ENCODE results near the gene C2orf92. TPM values are rescaled to one million over a fixed set of nuclear protein-coding genes. Genes with fewer than 3 reads are reported as not detected.
A peak's percentile ranks its signal among the peaks of the same experiment; 100 is the strongest.

Gene C2orf92
- polyA plus RNA-seq, 3 donors: 7.9 TPM; not detected in 2

GRCh38 chr2:97741251-97741650 is 71.7 kb downstream of the C2orf92 start:
- peaks cover 3 to 10% of the 10 kb centered on the region in 2 donors for H3K36me3 ChIP-seq (replicated peaks in 1 of 2; ENCODE audit: control insufficient read depth in 1 of 2, insufficient read depth in 2 of 2, low read length in 2 of 2)
- Mint-ChIP-seq H3K27ac (no peak overlapping the region), H3K4me3 (no peak overlapping the region)

DNA sequence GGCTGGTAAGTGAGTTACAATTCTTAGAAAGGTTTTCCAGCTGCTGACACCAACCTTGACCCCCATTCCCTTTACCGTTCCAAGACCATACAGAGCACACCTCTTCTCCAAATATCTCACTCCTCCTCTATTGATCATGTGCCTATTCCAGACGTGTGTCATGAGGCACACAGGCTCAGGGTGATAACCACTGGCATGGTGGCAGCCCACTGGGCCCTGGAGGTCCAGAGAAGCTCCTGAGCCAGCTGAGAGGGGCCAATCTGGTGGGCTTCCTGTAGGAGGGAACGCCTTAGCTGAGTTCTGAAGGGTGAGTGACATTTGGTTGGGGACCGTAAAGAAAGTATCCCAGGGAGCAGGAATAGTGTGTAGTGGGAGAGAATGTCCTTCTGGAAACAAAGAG is 72.2 kb downstream of the C2orf92 start:
- Histone ChIP-seq H4K20me1 (ENCODE audit: insufficient read depth, low read length) (no peaks in the 10 kb centered on the region), H3K4me2 (replicated peaks; ENCODE audit: extremely low read depth, low read length, poor library complexity, severe bottlenecking) (no peak overlapping the region), H3K27me3 (ENCODE audit: control insufficient read depth in 2 of 2, insufficient read depth in 2 of 2, low read length in 2 of 2) (no peaks in the 10 kb centered on the region), H3K79me2 (ENCODE audit: insufficient read depth, low read length) (no peaks in the 10 kb centered on the region), H3K4me3 (replicated peaks in 1 of 3; ENCODE audit: low read depth in 2 of 3, low read length in 3 of 3) (no peak overlapping the region), H3K9me3 (replicated peaks in 1 of 2; ENCODE audit: control insufficient read depth in 1 of 2, insufficient read depth in 1 of 2, low read length in 2 of 2) (no peaks in the 10 kb centered on the region), H3K36me3 (replicated peaks in 1 of 2; ENCODE audit: control insufficient read depth in 1 of 2, insufficient read depth in 2 of 2, low read length in 2 of 2) (peaks cover 3 to 10% of the 10 kb centered on the region in 2 donors), H3K4me1 (ENCODE audit: control insufficient read depth in 1 of 2, insufficient read depth in 2 of 2, low read length in 2 of 2) (peaks cover 7% of the 10 kb centered on the region in 2 donors), H3K27ac (ENCODE audit: low read depth in 1 of 2, low read length in 2 of 2) (no peak overlapping the region), H2AFZ (ENCODE audit: insufficient read depth, low read depth, low read length, poor library complexity, severe bottlenecking) (no peak overlapping the region), H3K9ac (ENCODE audit: insufficient read depth, low read length, poor library complexity, severe bottlenecking) (no peak overlapping the region)
- Mint-ChIP-seq H3K27ac (peak overlapping the region in 1 of 7 donors; percentile 30), H3K36me3 (peaks cover 19 to 22% of the 10 kb centered on the region in 2 donors), H3K9me3 (peaks cover 0 to 3% (median 0%) of the 10 kb centered on the region in 7 donors), H3K4me1 (peaks cover 20% of the 10 kb centered on the region), H3K27me3 (ENCODE audit: low read depth in 3 of 3) (peaks cover 0 to 8% (median 7%) of the 10 kb centered on the region in 3 donors), H3K4me3 (no peak overlapping the region)
- 100% methylated on average over 2 of the region's 4 CpGs for WGBS (ENCODE audit: insufficient coverage)
- intact Hi-C loops (cut with micrococcal nuclease): loop anchor here in 1 of 2 donors (10.0 kb wide), 1 partner anchor 643 kb away; no protein-coding TSS in a partner anchor
- no peak for TF ChIP-seq CTCF (IDR thresholded peaks at IDR 0.05)
- no peak for DNase-seq

More at GRCh38 chr2:97741251-97741650, 71.7 kb downstream of the C2orf92 start:
- no peaks in the 10 kb centered on the region for H3K9me3 ChIP-seq (replicated peaks in 1 of 2; ENCODE audit: control insufficient read depth in 1 of 2, insufficient read depth in 1 of 2, low read length in 2 of 2)
- H3K4me3 ChIP-seq (replicated peaks in 1 of 3; ENCODE audit: low read depth in 2 of 3, low read length in 3 of 3): no peak overlapping the region
- Mint-ChIP-seq H3K9me3 (peaks cover 0 to 3% (median 0%) of the 10 kb centered on the region in 7 donors), H3K36me3 (peaks cover 15 to 17% of the 10 kb centered on the region in 2 donors), H3K27me3 (ENCODE audit: low read depth in 3 of 3) (peaks cover 0 to 8% (median 7%) of the 10 kb centered on the region in 3 donors), H3K4me1 (peaks cover 20% of the 10 kb centered on the region)
- no peak for DNase-seq
- no peak overlapping the region for H3K4me2 ChIP-seq (replicated peaks; ENCODE audit: extremely low read depth, low read length, poor library complexity, severe bottlenecking)
- no peaks in the 10 kb centered on the region for H4K20me1 ChIP-seq (ENCODE audit: insufficient read depth, low read length)
- H3K79me2 ChIP-seq (ENCODE audit: insufficient read depth, low read length): no peaks in the 10 kb centered on the region
- no peak for TF ChIP-seq CTCF (IDR thresholded peaks at IDR 0.05)
- no peaks in the 10 kb centered on the region for H3K27me3 ChIP-seq (ENCODE audit: control insufficient read depth in 2 of 2, insufficient read depth in 2 of 2, low read length in 2 of 2)
- intact Hi-C loops (cut with micrococcal nuclease): loop anchor here in 1 of 2 donors (10.0 kb wide), 1 partner anchor 644 kb away; no protein-coding TSS in a partner anchor
- H3K4me1 ChIP-seq (ENCODE audit: control insufficient read depth in 1 of 2, insufficient read depth in 2 of 2, low read length in 2 of 2): peaks cover 7% of the 10 kb centered on the region in 2 donors
- 97% methylated on average over 15 of the region's 20 CpGs for WGBS (ENCODE audit: insufficient coverage)
- no peak overlapping the region for H3K9ac ChIP-seq (ENCODE audit: insufficient read depth, low read length, poor library complexity, severe bottlenecking)
- no peak overlapping the region for H2AFZ ChIP-seq (ENCODE audit: insufficient read depth, low read depth, low read length, poor library complexity, severe bottlenecking)
- H3K27ac ChIP-seq (ENCODE audit: low read depth in 1 of 2, low read length in 2 of 2): no peak overlapping the region
